SU-DHL-6 (cell line): Measurements from ENCODE around the gene PXDN.
A peak's percentile ranks its signal among the peaks of the same experiment; 100 is the strongest.

Source experiments
- H2AFZ ChIP-seq: fragments of 200-600 bp; sonication (generic); 2 replicates; pipeline ENCODE4 v1.6.1; 2014; ENCODE audit warnings: low read depth, mild to moderate bottlenecking, moderate library complexity, mixed read lengths, antibody characterized with exemption, low read length; ENCODE audit not compliant: severe bottlenecking
- H3F3A ChIP-seq: fragments of 200-600 bp; shearing (Covaris generic); 2 replicates; pipeline ENCODE4 v1.6.0; 2016; ENCODE audit warnings: antibody characterized with exemption, mild to moderate bottlenecking; ENCODE audit not compliant: insufficient read depth
- H3K27ac ChIP-seq: fragments of 200-600 bp; sonication (generic); 2 replicates; pipeline ENCODE4 v1.5.1; 2016; ENCODE audit warnings: low read depth, mild to moderate bottlenecking, low read length, moderate library complexity, mixed read lengths
- H3K27me3 ChIP-seq: fragments of 200-600 bp; sonication (generic), shearing (Covaris generic); 2 replicates; pipeline ENCODE4 v1.6.0; 2014; ENCODE audit warnings: mild to moderate bottlenecking, low read length
- H3K36me3 ChIP-seq: fragments of 200-600 bp; sonication (generic); 2 replicates; pipeline ENCODE4 v1.6.1; 2014; ENCODE audit warnings: mild to moderate bottlenecking, low read length, mixed read lengths
- H3K4me2 ChIP-seq: fragments of 300-600, 200-600 bp; shearing (Covaris generic), sonication (generic); 2 replicates; pipeline ENCODE4 v1.6.0; 2014; ENCODE audit warnings: low read length, low read depth, mild to moderate bottlenecking; ENCODE audit not compliant: poor library complexity, severe bottlenecking
- H3K4me3 ChIP-seq: fragments of 200-600 bp; sonication (generic); 2 replicates; pipeline ENCODE4 v1.5.1; 2014; ENCODE audit warnings: antibody characterized with exemption, low read length, mild to moderate bottlenecking, mixed read lengths; ENCODE audit not compliant: insufficient read depth, poor library complexity, severe bottlenecking
- H3K79me2 ChIP-seq: fragments of 200-600 bp; sonication (generic); 2 replicates; pipeline ENCODE4 v1.6.1; 2014; ENCODE audit warnings: mild to moderate bottlenecking, low read length, moderate library complexity; ENCODE audit not compliant: insufficient read depth
- H3K9ac ChIP-seq: fragments of 200-600 bp; sonication (generic); 2 replicates; pipeline ENCODE4 v1.7.0; 2014; ENCODE audit warnings: mild to moderate bottlenecking, low read length
- H3K9me2 ChIP-seq: fragments of 200-600 bp; sonication (generic); replicated peaks from 2 replicates; pipeline ENCODE4 v1.6.1; 2014; ENCODE audit warnings: low read length; ENCODE audit not compliant: insufficient read depth
- H3K9me3 ChIP-seq: fragments of 200-600 bp; sonication (generic); 2 replicates; pipeline ENCODE4 v1.6.1; 2014; ENCODE audit warnings: low read length, mixed read lengths; ENCODE audit not compliant: insufficient read depth
- H4K20me1 ChIP-seq: fragments of 200-600 bp; sonication (generic); 2 replicates; pipeline ENCODE4 v1.6.1; 2014; ENCODE audit warnings: low read depth, mild to moderate bottlenecking, antibody characterized with exemption, low read length, moderate library complexity, mixed read lengths
- CTCF ChIP-seq: fragments of 200-600 bp; sonication (generic); IDR thresholded peaks from one replicate; pipeline ENCODE4 v1.5.1; 2017; ENCODE audit warnings: antibody characterized with exemption, mild to moderate bottlenecking, low read length, moderate library complexity; ENCODE audit not compliant: insufficient read depth, poor library complexity, severe bottlenecking
- EZH2phosphoT487 ChIP-seq: fragments of 200-600 bp; sonication (generic), shearing (Covaris generic); conservative IDR thresholded peaks from 2 replicates; pipeline ENCODE4 v1.6.1; 2018; ENCODE audit warnings: mild to moderate bottlenecking, antibody characterized with exemption, low read length, moderate library complexity, mixed read lengths

The PXDN gene

GRCh38 chr2:1617425-1618021 is 126.8 kb downstream of the PXDN start:
- TF ChIP-seq CTCF, result no peak
- TF ChIP-seq EZH2phosphoT487, result no peak
- Histone ChIP-seq H2AFZ (no peak overlapping the region), H4K20me1 (no peaks in the 10 kb centered on the region), H3F3A (no peaks in the 10 kb centered on the region), H3K79me2 (no peaks in the 10 kb centered on the region), H3K4me2 (no peak overlapping the region), H3K36me3 (no peaks in the 10 kb centered on the region), H3K9ac (no peak overlapping the region), H3K4me3 (no peak overlapping the region), H3K27ac (no peak overlapping the region), H3K27me3 (no peaks in the 10 kb centered on the region), H3K9me2 (no peaks in the 10 kb centered on the region), H3K9me3 (no peaks in the 10 kb centered on the region)

DNA sequence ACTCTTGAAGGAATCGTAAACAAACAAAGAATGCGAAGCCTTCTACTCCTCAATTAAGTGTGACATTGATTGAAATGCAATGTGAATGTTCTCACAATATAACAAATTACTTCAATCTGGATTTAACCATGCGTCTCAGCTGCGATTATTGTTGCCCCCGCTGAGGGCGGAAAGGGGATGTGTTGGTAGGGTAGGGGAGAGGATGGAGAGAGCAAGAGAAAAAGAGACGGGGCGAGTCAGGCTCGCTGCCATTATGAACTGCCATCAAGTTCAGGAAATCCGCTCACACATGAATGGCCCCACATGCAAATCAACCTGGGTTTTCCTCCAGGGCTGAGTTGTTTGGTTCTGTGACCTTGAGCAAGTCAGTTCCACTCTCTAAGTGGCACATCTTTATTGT is 129.8 kb downstream of the PXDN start:
- no peak overlapping the region for H3K27ac ChIP-seq
- no peak overlapping the region for H2AFZ ChIP-seq

DNA sequence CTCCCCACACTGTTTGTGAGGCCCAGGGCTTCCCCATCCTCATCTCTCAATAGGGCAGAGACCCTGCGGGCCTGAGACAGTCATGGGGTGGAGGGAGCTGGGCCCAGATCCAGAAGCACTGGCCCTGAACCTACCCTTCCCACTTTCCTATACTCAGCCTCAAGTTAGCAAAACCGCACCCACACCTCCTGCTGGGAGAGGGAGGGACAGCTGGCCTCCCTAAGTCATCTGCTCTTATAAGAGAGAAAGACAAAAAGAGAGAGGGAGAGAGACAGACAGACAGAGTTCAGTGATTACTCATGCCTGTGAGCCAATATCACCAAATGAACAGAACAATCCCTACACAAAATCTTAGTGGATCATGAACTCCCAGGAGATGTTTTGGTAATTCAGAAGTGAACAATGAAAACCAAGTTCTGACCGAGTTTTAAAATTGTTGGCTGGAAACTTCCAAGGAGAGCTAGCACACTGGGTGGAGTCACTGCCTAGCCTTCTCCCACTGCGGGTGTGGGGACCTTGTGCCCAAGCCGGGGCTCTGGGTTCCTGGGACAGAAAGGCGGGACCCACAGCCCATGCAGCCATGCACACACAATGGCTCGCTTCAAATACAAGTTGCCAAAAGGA is 130.5 kb downstream of the PXDN start:
- H2AFZ ChIP-seq, result no peak overlapping the region
- H3F3A ChIP-seq, result no peaks in the 10 kb centered on the region
- no peaks in the 10 kb centered on the region for H3K79me2 ChIP-seq
- H3K9me2 ChIP-seq, result no peaks in the 10 kb centered on the region
- no peaks in the 10 kb centered on the region for H3K9me3 ChIP-seq
- no peaks in the 10 kb centered on the region for H4K20me1 ChIP-seq
- TF ChIP-seq CTCF, result no peak
- TF ChIP-seq EZH2phosphoT487, result no peak
- H3K27me3 ChIP-seq, result no peaks in the 10 kb centered on the region
- H3K27ac ChIP-seq, result no peak overlapping the region
- H3K4me3 ChIP-seq, result no peak overlapping the region
- H3K36me3 ChIP-seq, result no peaks in the 10 kb centered on the region
- H3K4me2 ChIP-seq, result no peak overlapping the region
- no peak overlapping the region for H3K9ac ChIP-seq

More for the DNA sequence above, 129.8 kb downstream of the PXDN start:
- Histone ChIP-seq H3K9me3 (no peaks in the 10 kb centered on the region), H3K4me3 (no peak overlapping the region), H3K9me2 (no peaks in the 10 kb centered on the region), H3K4me2 (peak overlapping the region; percentile 10), H3F3A (no peaks in the 10 kb centered on the region), H3K27me3 (no peaks in the 10 kb centered on the region), H3K36me3 (no peaks in the 10 kb centered on the region), H3K79me2 (no peaks in the 10 kb centered on the region), H3K9ac (no peak overlapping the region), H4K20me1 (no peaks in the 10 kb centered on the region)
- TF ChIP-seq CTCF (no peak), EZH2phosphoT487 (no peak)
